GM19324 (cell line): ENCODE measurements around the gene MYOG.

ENCODE experiments used
- ATAC-seq: cut with Tn5 transposase; IDR thresholded peaks from one replicate; pipeline ENCODE4 v1.9.1; 2021; ENCODE audit warnings: mild to moderate bottlenecking, moderate library complexity; ENCODE audit not compliant: unreplicated experiment, low FRiP score

The MYOG gene

GRCh38 chr1:203091199-203091477 lies 5.3 kb upstream of the MYOG start:
- no peak for ATAC-seq

- ATAC-seq: no peak
These were observed 4.8 kb upstream of the MYOG start for GRCh38 chr1:203090421-203091198.

- no peak for ATAC-seq
These were observed 3.8 kb upstream of the MYOG start for GRCh38 chr1:203089651-203090045.

- ATAC-seq: no peak
These were observed 3.3 kb upstream of the MYOG start for GRCh38 chr1:203089001-203089650.

DNA sequence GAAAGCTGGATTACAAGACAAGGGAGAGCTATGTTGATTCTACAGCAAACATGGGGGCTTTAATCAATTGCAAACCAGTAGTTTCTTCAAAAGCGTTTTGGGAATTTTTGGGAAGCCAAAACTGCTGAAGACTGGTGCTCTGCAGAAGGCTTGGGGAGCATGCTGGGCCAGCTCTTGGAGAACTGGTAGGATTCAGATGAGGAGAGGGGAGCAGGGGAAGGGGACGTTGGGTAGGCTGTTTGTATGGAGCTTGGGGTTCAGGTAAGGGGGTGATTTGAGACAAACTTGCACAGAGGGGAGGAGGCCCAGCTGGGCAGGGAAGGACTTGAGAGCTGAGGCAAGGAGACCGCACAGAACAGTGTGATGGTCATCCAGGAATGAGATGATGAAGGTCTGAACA lies 2.6 kb upstream of the MYOG start:
- ATAC-seq: no peak

- ATAC-seq: no peak
These were observed 1.4 kb upstream of the MYOG start for GRCh38 chr1:203086992-203087763.

DNA sequence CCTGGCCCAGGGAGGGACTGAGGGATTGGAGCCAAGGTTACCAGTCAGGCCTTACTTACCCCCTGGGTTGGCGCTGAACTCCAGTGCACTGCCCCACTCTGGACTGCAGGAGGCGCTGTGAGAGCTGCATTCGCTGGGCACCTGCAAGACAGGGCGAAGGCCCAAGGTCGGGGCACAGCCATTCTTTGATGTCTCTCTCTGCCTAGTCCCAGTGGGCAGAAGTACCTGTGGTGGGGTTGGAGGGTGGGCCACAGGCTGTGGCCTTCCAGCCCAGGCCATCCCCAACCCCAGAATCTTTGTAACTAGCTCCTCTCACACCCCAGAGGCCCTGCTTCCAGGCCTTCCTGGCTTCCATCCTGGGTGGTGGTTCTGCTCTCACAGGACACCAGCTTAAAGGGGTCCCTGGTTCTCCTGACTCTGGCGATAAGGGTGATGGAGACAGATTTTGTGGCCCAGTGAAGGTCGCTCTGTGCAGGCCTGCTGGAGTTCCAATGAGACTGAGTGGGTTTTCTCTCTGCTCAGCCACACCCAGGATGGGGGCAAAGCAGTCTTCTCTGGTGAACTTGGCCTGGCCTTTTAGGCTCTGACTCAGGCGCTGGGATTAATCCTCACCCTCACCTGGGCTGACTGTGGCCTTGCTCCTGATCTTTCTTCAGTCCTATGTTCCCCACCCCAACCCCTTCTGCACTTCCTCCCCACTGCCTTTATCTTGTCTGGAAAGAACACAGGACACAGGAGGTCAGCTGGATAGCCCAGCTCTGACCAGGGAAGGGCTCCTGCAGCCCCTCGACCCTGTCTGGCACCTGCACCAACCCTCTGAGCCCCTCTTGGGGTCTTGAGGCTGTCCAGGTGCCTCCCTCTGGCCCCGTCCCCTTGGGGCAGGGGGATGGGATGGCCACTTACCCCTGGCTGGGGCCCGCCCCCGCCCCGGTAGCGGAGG lies 954 bp downstream of the MYOG start:
- no peak for ATAC-seq

DNA sequence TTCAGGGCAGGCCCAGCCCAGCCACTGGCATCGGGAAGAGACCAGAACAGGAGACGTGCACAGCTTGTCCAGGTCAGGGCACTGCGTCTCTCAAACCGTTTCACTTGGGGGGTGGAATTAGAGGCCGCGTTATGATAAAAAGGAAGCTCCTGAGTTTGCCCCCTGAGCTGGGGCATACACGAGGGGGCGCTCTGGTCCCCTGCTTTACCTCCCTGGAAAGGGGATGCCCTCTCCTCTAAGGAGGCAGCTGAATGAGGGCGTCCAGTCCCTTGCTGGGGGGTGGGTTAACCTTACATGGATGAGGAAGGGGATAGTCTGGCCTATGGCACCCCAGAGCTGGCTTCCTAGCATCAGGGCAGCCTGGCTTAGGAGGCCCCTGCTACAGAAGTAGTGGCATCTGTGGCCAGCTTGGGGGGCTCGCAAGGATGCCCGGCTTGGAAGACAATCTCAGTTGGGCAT lies 2.3 kb downstream of the MYOG start:
- no peak for ATAC-seq

DNA sequence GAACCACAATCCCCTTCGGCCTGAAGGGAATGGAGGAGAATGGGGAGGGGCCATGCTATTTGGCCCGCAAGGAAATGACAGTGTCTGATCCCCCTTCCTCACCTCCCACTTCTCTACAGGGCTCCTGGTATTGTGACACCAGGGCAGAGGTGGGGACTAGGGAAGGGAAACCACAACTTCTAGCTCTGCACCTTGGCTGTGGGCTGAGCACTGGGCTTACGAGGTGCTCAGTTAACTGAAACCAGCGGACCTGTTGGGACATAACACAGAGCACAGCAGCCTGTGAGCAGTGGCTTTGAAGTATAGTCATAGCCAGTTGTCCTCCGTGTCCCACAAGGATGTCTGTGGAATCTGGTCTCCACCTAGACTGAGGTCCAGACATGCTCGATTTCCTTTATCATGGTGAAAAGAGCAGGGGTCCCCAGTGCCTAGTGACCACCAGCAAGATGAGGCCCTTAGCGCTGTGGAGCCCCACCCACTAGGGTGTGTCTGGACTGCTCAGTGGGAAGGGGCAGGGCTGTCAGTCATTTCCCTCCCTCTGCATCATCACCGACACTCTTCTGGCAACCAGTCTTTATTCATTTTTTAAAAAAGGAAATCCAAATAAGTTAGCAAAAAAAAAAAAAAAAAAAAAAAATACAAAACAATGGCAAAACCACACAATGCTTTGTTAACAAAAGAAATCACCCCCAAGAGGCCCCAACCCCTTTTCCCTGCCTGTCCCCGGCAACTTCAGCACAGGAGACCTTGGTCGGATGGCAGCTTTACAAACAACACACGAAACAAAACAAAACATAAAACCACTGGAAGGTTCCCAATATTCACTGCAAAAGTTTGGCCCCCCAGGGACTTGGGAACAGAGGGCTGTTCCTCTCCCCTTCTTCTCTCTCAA lies 3.0 kb downstream of the MYOG start:
- ATAC-seq: no peak

- ATAC-seq: no peak
These were observed 3.6 kb downstream of the MYOG start for GRCh38 chr1:203082231-203082505.

DNA sequence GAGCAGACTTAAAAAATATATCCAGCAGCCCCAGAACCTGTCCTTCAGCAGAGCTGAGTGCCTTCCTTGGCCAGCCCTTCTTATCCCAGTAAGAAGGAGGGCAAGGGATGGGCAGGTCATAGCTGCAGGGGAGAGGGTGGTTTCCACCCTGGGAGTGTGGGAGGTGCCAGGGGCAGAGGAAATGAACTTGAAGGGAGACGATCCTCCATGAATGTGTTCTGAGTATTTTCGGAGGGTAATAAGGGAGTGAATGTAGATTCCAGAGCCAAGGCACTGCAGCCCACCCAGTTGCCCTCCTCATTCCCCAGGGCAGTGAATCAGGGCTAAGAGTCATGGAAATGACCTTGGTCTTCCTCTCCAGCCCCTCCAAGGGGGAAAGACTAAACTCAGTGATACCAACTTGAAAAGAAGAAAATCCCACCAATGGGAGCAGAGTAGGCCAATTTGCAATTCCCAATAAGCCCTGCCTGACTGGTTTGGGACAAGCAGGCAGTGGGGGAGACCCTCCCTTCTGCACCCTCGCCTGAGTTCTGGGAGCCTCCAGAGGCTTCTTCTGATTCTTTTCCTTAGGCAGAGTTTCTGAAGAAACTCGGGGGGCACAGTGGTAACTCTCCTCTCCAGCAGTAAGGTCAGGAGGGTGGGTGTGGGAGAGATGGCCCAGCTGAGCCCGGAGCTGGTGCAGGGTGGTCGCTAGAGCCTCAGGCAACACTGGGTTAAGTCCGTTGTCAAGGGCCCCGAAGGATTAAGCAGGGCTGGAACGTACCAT lies 4.2 kb downstream of the MYOG start:
- no peak for ATAC-seq

DNA sequence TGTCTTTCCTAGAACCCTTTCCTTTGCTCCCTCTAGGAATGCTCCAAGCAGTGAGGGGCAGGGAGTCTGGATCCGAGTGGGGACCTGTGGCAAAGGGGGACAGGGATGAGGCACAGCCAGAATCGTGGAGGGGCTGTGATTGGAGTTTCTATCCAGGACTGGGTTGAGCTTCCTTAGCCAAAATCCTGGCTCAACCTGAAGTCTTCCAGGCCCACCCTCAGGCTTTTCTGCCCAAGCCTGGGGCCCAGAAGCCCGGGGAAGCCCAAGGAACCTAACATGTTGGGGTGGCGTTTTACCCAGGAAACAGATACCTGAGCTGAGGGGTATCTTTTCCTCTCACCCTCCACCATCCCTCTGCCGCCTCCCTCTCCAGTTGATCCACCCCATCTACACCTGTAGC lies 5.4 kb downstream of the MYOG start:
- ATAC-seq: no peak

DNA sequence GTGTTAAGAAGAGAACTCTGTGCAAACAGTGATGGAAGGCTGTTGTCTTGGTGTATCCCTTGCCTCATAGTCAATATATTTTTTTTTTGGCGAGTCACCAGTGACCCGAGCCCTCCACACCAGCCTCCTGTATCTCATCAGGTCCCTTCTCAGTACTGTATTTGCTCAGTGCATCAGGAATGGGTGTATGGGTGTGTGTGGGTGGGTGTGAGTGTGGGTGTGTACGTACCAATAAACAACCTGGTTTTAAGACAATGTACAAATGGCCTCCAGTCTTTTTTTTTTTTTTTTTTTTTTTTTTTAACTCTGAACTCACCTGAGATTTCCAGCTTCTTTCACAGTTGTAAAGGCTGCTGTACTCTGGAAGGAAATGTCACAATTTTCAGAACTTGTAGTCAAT lies 7.3 kb downstream of the MYOG start:
- ATAC-seq: no peak

- no peak for ATAC-seq
These were observed 7.9 kb downstream of the MYOG start for GRCh38 chr1:203077956-203078355.

DNA sequence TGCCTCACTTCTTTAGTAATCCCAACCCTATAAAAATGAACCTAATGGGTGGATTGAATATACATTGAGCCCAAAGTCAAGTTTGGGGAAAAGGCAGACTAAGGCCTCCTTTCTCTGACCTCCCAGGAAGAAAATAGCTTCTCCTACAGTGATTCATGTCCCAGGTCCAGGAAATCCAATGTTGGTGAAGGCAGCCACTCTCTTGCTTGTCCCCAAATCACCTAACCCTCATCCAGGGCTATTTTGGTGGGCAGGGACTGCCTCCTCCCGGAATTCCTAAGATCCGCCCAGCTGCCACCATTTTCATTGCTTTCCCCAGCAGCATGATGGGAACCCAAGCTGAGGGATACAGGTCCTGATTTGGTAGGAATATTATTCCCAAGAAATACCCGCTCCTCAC lies 8.4 kb downstream of the MYOG start:
- no peak for ATAC-seq

DNA sequence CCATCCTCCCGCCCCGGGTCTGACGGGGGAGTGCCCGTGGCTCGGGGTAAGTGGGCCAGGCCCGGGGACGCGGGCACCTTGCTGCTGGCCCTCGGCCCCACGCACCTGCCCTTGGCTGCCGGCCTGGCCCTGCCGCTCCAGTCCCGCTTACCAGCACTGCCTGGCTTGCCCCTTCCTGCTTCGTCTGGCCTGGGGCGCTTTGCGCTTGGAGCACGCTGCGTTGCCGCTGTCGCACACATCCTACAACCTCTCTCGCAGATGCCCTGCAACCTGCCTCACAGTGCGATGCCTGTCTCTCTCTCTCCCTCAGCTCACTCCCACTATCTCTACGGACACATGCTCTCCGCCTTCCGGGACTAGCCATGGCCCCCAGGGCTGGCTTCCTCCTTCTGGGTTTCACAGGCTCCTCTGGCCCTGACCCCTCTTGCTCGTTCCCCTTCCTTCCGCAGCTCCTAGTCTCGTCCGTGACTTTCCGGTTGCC lies 9.7 kb downstream of the MYOG start:
- no peak for ATAC-seq

DNA sequence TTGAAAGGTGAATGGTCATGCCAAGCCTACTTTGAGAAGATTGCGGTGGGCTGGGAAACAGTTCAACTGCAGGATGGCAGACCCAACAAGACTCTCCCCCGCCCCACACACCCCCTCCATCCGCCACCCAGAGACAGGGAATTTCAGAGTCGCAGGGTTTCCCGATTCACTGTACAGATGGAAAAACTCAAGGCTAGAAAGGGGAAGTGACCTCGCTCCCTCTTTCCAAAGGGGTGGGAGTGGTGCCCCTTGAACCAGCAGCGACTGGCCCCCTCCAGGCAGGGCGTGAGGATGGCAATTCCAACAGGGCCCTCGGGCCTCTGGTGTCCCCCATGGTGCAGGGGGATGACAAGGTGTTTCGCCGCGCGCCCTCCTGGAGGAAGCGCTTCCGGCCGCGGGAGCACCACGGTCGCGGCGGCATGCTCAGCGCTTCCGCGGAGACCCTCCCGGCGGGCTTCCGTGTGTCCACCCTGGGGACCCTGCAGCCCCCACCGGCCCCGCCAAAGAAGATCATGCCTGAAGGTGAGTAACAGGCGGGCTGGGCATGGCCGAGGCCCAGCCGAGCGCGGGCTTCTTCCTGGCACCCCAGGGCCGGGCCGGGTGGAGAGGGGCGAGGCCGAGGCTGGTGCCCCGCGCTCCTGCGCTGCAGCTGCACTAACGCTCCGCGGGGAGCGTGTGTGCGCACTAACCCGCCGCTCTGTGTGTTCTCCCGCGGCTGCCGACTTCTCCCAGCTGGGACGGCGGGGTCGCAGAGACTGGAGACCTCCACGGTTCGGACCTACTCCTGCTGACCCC lies 10.4 kb downstream of the MYOG start:
- ATAC-seq: no peak

GRCh38 chr1:203074610-203075009 lies 11.2 kb downstream of the MYOG start:
- ATAC-seq: no peak
